ENCODE measurements around the gene MED12L. TPM values are rescaled to one million over a fixed set of nuclear protein-coding genes. Genes with fewer than 3 reads are reported as not detected.

MED12L gene
- total RNA-seq, 1 donor from 2014 or later = 0.20 TPM

GRCh38 chr3:151248772-151249337 is 163.4 kb downstream of the MED12L start:
- no peak for DNase-seq (ENCODE audit: low read depth, low spot score)

GRCh38 chr3:151256749-151257148 is 171.3 kb downstream of the MED12L start:
- no peak for DNase-seq (ENCODE audit: low read depth, low spot score)

- no peak for DNase-seq (ENCODE audit: low read depth, low spot score)
These were observed 174.2 kb downstream of the MED12L start for GRCh38 chr3:151259664-151260063.

GRCh38 chr3:151262871-151263525 is 177.5 kb downstream of the MED12L start:
- no peak for DNase-seq (ENCODE audit: low read depth, low spot score)

GRCh38 chr3:151264605-151265004 is 179.1 kb downstream of the MED12L start:
- no peak for DNase-seq (ENCODE audit: low read depth, low spot score)

- DNase-seq (ENCODE audit: low read depth, low spot score) = no peak
These were observed 179.7 kb downstream of the MED12L start for GRCh38 chr3:151265166-151265565.

GRCh38 chr3:151265866-151266265 is 180.4 kb downstream of the MED12L start:
- no peak for DNase-seq (ENCODE audit: low read depth, low spot score)

- DNase-seq (ENCODE audit: low read depth, low spot score) = no peak
These were observed 181.6 kb downstream of the MED12L start for GRCh38 chr3:151267066-151267465.

- no peak for DNase-seq (ENCODE audit: low read depth, low spot score)
These were observed 183.1 kb downstream of the MED12L start for GRCh38 chr3:151268267-151269235.

GRCh38 chr3:151269631-151270030 is 184.2 kb downstream of the MED12L start:
- no peak for DNase-seq (ENCODE audit: low read depth, low spot score)

- DNase-seq (ENCODE audit: low read depth, low spot score) = no peak
These were observed 189.6 kb downstream of the MED12L start for GRCh38 chr3:151275091-151275490.

GRCh38 chr3:151276038-151276686 is 190.7 kb downstream of the MED12L start:
- DNase-seq (ENCODE audit: low read depth, low spot score) = no peak

GRCh38 chr3:151276687-151277042 is 191.2 kb downstream of the MED12L start:
- no peak for DNase-seq (ENCODE audit: low read depth, low spot score)

GRCh38 chr3:151278230-151278629 is 192.8 kb downstream of the MED12L start, which contains the start of gene P2RY14:
TSS of gene P2RY14 (minus strand) at chr3:151278542. CDS start at chr3:151214316, 64,226 bp downstream.
- no peak for DNase-seq (ENCODE audit: low read depth, low spot score)

- no peak for DNase-seq (ENCODE audit: low read depth, low spot score)
These were observed 196.3 kb downstream of the MED12L start for GRCh38 chr3:151281671-151282324.

- peak; percentile 2 for DNase-seq (ENCODE audit: low read depth, low spot score)
These were observed 197.5 kb downstream of the MED12L start for GRCh38 chr3:151282921-151283320.

GRCh38 chr3:151283387-151283786 is 197.9 kb downstream of the MED12L start:
- DNase-seq (ENCODE audit: low read depth, low spot score) = no peak

GRCh38 chr3:151283907-151284461 is 198.5 kb downstream of the MED12L start:
- DNase-seq (ENCODE audit: low read depth, low spot score) = no peak

- DNase-seq (ENCODE audit: low read depth, low spot score) = no peak
These were observed 200.5 kb downstream of the MED12L start for GRCh38 chr3:151285940-151286339.

GRCh38 chr3:151289445-151289844 is 204.0 kb downstream of the MED12L start:
- DNase-seq (ENCODE audit: low read depth, low spot score) = no peak

GRCh38 chr3:151290673-151291072 is 205.2 kb downstream of the MED12L start:
- no peak for DNase-seq (ENCODE audit: low read depth, low spot score)
